ENCODE results near the gene JOSD2. TPM values are rescaled to one million over a fixed set of nuclear protein-coding genes. Genes with fewer than 3 reads are reported as not detected.

The JOSD2 gene
- total RNA-seq, 4 donors from 2014 or later, result 31.3 to 59.4 (median 42.9) TPM

- H3K4me3 ChIP-seq, result no peak overlapping the region
- 90% methylated on average over 5 of the region's 5 CpGs for WGBS
- DNase-seq (ENCODE audit: extremely low spot score), result no peak
- TF ChIP-seq POLR2AphosphoS5 (IDR thresholded peaks at IDR 0.05) (no peak), CTCF (IDR thresholded peaks at IDR 0.05) (no peak), EP300 (IDR thresholded peaks at IDR 0.05) (no peak), POLR2A (IDR thresholded peaks at IDR 0.05; ENCODE audit: low read depth) (no peak)
- H3K36me3 ChIP-seq, result peaks cover 0 to 7% (median 0%) of the 10 kb centered on the region in 4 donors
- H3K27me3 ChIP-seq, result peaks cover 0 to 14% (median 1%) of the 10 kb centered on the region in 4 donors
- no peak overlapping the region for H3K27ac ChIP-seq (replicated peaks in 1 of 4)
- H3K4me1 ChIP-seq, result peaks cover 0 to 6% (median under 1%) of the 10 kb centered on the region in 4 donors
- H3K9me3 ChIP-seq, result no peaks in the 10 kb centered on the region
- intact Hi-C loops (cut with DNase I), result no loop called here
These were observed 15.9 kb downstream of the JOSD2 start for GRCh38 chr19:50495020-50495531.

- H3K4me3 ChIP-seq, result no peak overlapping the region
- peaks cover 0 to 21% (median 3%) of the 10 kb centered on the region in 4 donors for H3K27me3 ChIP-seq
- no peaks in the 10 kb centered on the region for H3K9me3 ChIP-seq
- intact Hi-C loops (cut with DNase I), result no loop called here
- 64% methylated on average over 7 of the region's 7 CpGs for WGBS
- peaks cover 0 to 7% (median 0%) of the 10 kb centered on the region in 4 donors for H3K36me3 ChIP-seq
- no peak for DNase-seq (ENCODE audit: extremely low spot score)
- no peak overlapping the region for H3K27ac ChIP-seq (replicated peaks in 1 of 4)
- H3K4me1 ChIP-seq, result peaks cover 0 to 5% (median 0%) of the 10 kb centered on the region in 4 donors
- TF ChIP-seq EP300 (IDR thresholded peaks at IDR 0.05) (no peak), CTCF (IDR thresholded peaks at IDR 0.05) (no peak)
These were observed 16.6 kb downstream of the JOSD2 start for GRCh38 chr19:50494186-50495019.

- Histone ChIP-seq H3K27me3 (peaks cover 0 to 33% (median 7%) of the 10 kb centered on the region in 4 donors), H3K27ac (replicated peaks in 1 of 4) (no peak overlapping the region), H3K4me1 (peaks cover 0 to 5% (median 0%) of the 10 kb centered on the region in 4 donors), H3K4me3 (no peak overlapping the region), H3K9me3 (no peaks in the 10 kb centered on the region), H3K36me3 (peaks cover 0 to 7% (median 0%) of the 10 kb centered on the region in 4 donors)
- WGBS, result 66% methylated on average over 8 of the region's 8 CpGs
- intact Hi-C loops (cut with DNase I), result no loop called here
- TF ChIP-seq EP300 (IDR thresholded peaks at IDR 0.05), result no peak
- no peak for TF ChIP-seq CTCF (IDR thresholded peaks at IDR 0.05)
- TF ChIP-seq POLR2A (IDR thresholded peaks at IDR 0.05; ENCODE audit: low read depth), result no peak
- TF ChIP-seq POLR2AphosphoS5 (IDR thresholded peaks at IDR 0.05), result no peak
- no peak for DNase-seq (ENCODE audit: extremely low spot score)
These were observed 17.8 kb downstream of the JOSD2 start for GRCh38 chr19:50493171-50493570.

GRCh38 chr19:50492303-50493052 lies 18.5 kb downstream of the JOSD2 start:
- TF ChIP-seq POLR2A (IDR thresholded peaks at IDR 0.05; ENCODE audit: low read depth) (no peak), CTCF (IDR thresholded peaks at IDR 0.05) (no peak), POLR2AphosphoS5 (IDR thresholded peaks at IDR 0.05) (no peak), EP300 (IDR thresholded peaks at IDR 0.05) (no peak)
- no peak overlapping the region for H3K27ac ChIP-seq (replicated peaks in 1 of 4)
- no peak for DNase-seq (ENCODE audit: extremely low spot score)

More at GRCh38 chr19:50492303-50493052, 18.5 kb downstream of the JOSD2 start:
- intact Hi-C loops (cut with DNase I), result no loop called here
- H3K4me1 ChIP-seq, result peaks cover 0 to 5% (median 0%) of the 10 kb centered on the region in 4 donors
- H3K4me3 ChIP-seq, result no peak overlapping the region
- 12% methylated on average over 7 of the region's 12 CpGs for WGBS
- H3K27me3 ChIP-seq, result peaks cover 0 to 40% (median 9%) of the 10 kb centered on the region in 4 donors
- H3K36me3 ChIP-seq, result peaks cover 0 to 7% (median 0%) of the 10 kb centered on the region in 4 donors
- no peaks in the 10 kb centered on the region for H3K9me3 ChIP-seq

Data from esophagus muscularis mucosa (tissue), 4 donors.